Mesendoderm (in vitro differentiated cells): ENCODE measurements around the gene ASF1A.

Experiments used
- DNase-seq: peaks from one replicate; pipeline ENCODE4 v3.0.0; 2013
- H2AK5ac ChIP-seq: 2 replicates; pipeline ENCODE4 v1.6.1; 2013; ENCODE audit warnings: low read length, inconsistent platforms
- H2BK120ac ChIP-seq: 2 replicates; pipeline ENCODE4 v1.6.1; 2013; ENCODE audit warnings: low read depth, mild to moderate bottlenecking, low read length, moderate library complexity, mixed read lengths
- H2BK15ac ChIP-seq: replicated peaks from 2 replicates; pipeline ENCODE4 v1.6.1; 2013; ENCODE audit warnings: low read depth, mild to moderate bottlenecking, moderate library complexity
- H2BK5ac ChIP-seq: 2 replicates; pipeline ENCODE4 v1.6.1; 2013; ENCODE audit warnings: low read length, inconsistent platforms
- H3K18ac ChIP-seq: 2 replicates; pipeline ENCODE4 v1.6.1; 2013; ENCODE audit warnings: mild to moderate bottlenecking, low read length, mixed read lengths
- H3K23ac ChIP-seq: one replicate; pipeline ENCODE4 v1.6.1; 2013; ENCODE audit warnings: low read length
- H3K27ac ChIP-seq: 2 replicates; pipeline ENCODE4 v1.5.1; 2013; ENCODE audit warnings: low read depth, mild to moderate bottlenecking, inconsistent platforms, low read length, moderate library complexity
- H3K27me3 ChIP-seq: 2 replicates; pipeline ENCODE4 v1.6.1; 2013; ENCODE audit warnings: low read length, control low read depth, mild to moderate bottlenecking, inconsistent platforms; ENCODE audit not compliant: insufficient read depth, poor library complexity
- H3K36me3 ChIP-seq: 2 replicates; pipeline ENCODE4 v1.6.1; 2013; ENCODE audit warnings: low read length, inconsistent platforms; ENCODE audit not compliant: control insufficient read depth, insufficient read depth
- H3K4ac ChIP-seq: one replicate; pipeline ENCODE4 v1.6.1; 2013; ENCODE audit warnings: low read depth, mild to moderate bottlenecking, low read length, moderate library complexity
- H3K4me1 ChIP-seq: 2 replicates; pipeline ENCODE4 v1.6.1; 2013; ENCODE audit warnings: low read depth, low read length, inconsistent platforms; ENCODE audit not compliant: control insufficient read depth
- H3K4me2 ChIP-seq: 2 replicates; pipeline ENCODE4 v1.6.1; 2013; ENCODE audit warnings: low read length
- H3K4me3 ChIP-seq: 2 replicates; pipeline ENCODE4 v1.5.1; 2013; ENCODE audit warnings: mild to moderate bottlenecking, low read length
- H3K56ac ChIP-seq: one replicate; pipeline ENCODE4 v1.6.1; 2013; ENCODE audit warnings: low read length
- H3K79me1 ChIP-seq: 2 replicates; pipeline ENCODE4 v1.6.1; 2013; ENCODE audit warnings: low read length, inconsistent platforms
- H3K79me2 ChIP-seq: 2 replicates; pipeline ENCODE4 v1.6.1; 2013; ENCODE audit warnings: mild to moderate bottlenecking, low read length; ENCODE audit not compliant: control insufficient read depth, insufficient read depth
- H3K9ac ChIP-seq: 2 replicates; pipeline ENCODE4 v1.6.1; 2013; ENCODE audit warnings: low read length, inconsistent platforms
- H4K5ac ChIP-seq: one replicate; pipeline ENCODE4 v1.6.1; 2013; ENCODE audit warnings: low read length
- H4K8ac ChIP-seq: one replicate; pipeline ENCODE4 v1.6.1; 2013; ENCODE audit warnings: low read depth, mild to moderate bottlenecking, control low read depth, low read length, moderate library complexity
- WGBS: extraction: QIAGEN DNeasy Blood & Tissue Kit; methylation state at CpG from one replicate; pipeline ENCODE4 v1.1.7; 2013; ENCODE audit warnings: low lambda C conversion rate, missing lambda C conversion rate; ENCODE audit not compliant: insufficient coverage; ENCODE audit errors: extremely low coverage; 5-methylcytosine and 5-hydroxymethylcytosine counted together

The ASF1A gene

DNA sequence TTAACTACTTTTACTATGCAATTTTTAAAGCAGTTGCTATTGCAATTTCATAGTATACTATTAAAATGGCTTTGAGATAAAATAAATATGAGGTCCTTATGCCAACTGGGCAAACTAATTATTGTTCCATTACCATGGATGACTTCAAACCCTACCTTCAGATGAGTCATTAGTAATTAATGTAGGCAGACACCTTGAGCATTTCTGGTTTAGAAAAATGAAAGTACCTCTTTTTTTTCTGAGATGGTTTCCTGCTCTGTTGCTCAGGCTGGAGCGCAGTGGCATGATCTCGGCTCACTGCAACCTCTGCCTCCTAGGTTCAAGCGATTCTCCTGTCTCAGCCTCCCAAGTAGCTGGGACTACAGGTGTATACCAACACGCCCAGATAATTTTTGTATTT is 11.9 kb downstream of the ASF1A start:
- Histone ChIP-seq H3K27me3 (no peaks in the 10 kb centered on the region), H3K4ac (no peak overlapping the region), H3K36me3 (no peaks in the 10 kb centered on the region), H3K79me1 (peaks cover 6% of the 10 kb centered on the region), H4K5ac (no peak overlapping the region), H4K8ac (no peak overlapping the region), H3K56ac (no peak overlapping the region), H3K23ac (no peak overlapping the region), H3K9ac (no peak overlapping the region), H3K4me1 (peaks cover 2% of the 10 kb centered on the region), H2BK120ac (no peak overlapping the region), H3K4me3 (no peak overlapping the region), H3K79me2 (peaks cover 10% of the 10 kb centered on the region), H3K18ac (no peak overlapping the region), H2AK5ac (no peak overlapping the region), H3K4me2 (no peak overlapping the region), H2BK15ac (no peak overlapping the region), H2BK5ac (no peak overlapping the region), H3K27ac (no peak overlapping the region)
- no CpG with 5 or more reads among the region's 4 CpGs for WGBS
- DNase-seq = no peak

- H2BK15ac ChIP-seq = no peak overlapping the region
- H3K4ac ChIP-seq = no peak overlapping the region
- no CpG with 5 or more reads among the region's 1 CpG for WGBS
- H3K4me1 ChIP-seq = peaks cover 2% of the 10 kb centered on the region
- peaks cover 2% of the 10 kb centered on the region for H3K79me1 ChIP-seq
- H4K5ac ChIP-seq = no peak overlapping the region
- no peak overlapping the region for H3K27ac ChIP-seq
- no peaks in the 10 kb centered on the region for H3K27me3 ChIP-seq
- H2AK5ac ChIP-seq = no peak overlapping the region
- no peak for DNase-seq
- no peak overlapping the region for H3K18ac ChIP-seq
- H3K79me2 ChIP-seq = peaks cover 4% of the 10 kb centered on the region
- no peak overlapping the region for H2BK5ac ChIP-seq
- no peaks in the 10 kb centered on the region for H3K36me3 ChIP-seq
- H4K8ac ChIP-seq = no peak overlapping the region
- no peak overlapping the region for H3K4me2 ChIP-seq
- H3K4me3 ChIP-seq = no peak overlapping the region
- H3K23ac ChIP-seq = no peak overlapping the region
- no peak overlapping the region for H2BK120ac ChIP-seq
- no peak overlapping the region for H3K9ac ChIP-seq
- no peak overlapping the region for H3K56ac ChIP-seq
These were observed 14.5 kb downstream of the ASF1A start for GRCh38 chr6:118908441-118908840.

DNA sequence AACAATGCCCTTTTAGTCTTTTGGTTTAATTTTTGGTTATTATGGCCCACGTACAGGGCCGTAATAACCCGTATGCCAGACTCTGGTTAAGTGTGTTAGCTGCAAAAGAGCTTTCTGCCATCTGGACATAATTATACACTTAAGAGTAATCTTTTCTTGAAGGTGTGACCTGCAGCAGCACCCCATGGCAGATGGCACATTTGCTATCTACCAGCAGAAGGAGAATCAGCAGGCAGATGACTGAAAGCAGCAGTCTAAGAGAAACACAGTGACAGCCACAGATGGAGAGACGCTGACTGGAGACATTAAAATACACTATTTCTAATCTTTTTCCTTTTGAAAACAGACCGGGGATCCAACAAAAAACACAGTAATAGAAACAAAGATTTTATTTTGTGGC is 18.7 kb downstream of the ASF1A start:
- Histone ChIP-seq H3K18ac (no peak overlapping the region), H2AK5ac (no peak overlapping the region), H3K36me3 (peaks cover 5% of the 10 kb centered on the region), H3K23ac (no peak overlapping the region), H3K79me2 (no peaks in the 10 kb centered on the region), H3K27me3 (no peaks in the 10 kb centered on the region), H3K27ac (no peak overlapping the region), H3K4me3 (no peak overlapping the region), H3K79me1 (no peaks in the 10 kb centered on the region), H3K4me2 (no peak overlapping the region), H2BK120ac (no peak overlapping the region), H3K4me1 (no peaks in the 10 kb centered on the region), H3K4ac (no peak overlapping the region), H2BK15ac (no peak overlapping the region), H4K5ac (no peak overlapping the region), H3K56ac (no peak overlapping the region), H4K8ac (no peak overlapping the region), H3K9ac (no peak overlapping the region), H2BK5ac (no peak overlapping the region)
- WGBS = no CpG with 5 or more reads among the region's 5 CpGs
- DNase-seq = no peak

GRCh38 chr6:118913161-118913560 is 19.2 kb downstream of the ASF1A start:
- Histone ChIP-seq H3K18ac (no peak overlapping the region), H3K4me1 (no peaks in the 10 kb centered on the region), H4K8ac (no peak overlapping the region), H3K27ac (no peak overlapping the region), H3K4me2 (no peak overlapping the region), H2BK120ac (no peak overlapping the region), H3K4me3 (no peak overlapping the region), H3K9ac (no peak overlapping the region), H2BK15ac (no peak overlapping the region), H3K4ac (no peak overlapping the region), H2AK5ac (no peak overlapping the region), H2BK5ac (no peak overlapping the region), H3K79me2 (no peaks in the 10 kb centered on the region), H4K5ac (no peak overlapping the region), H3K79me1 (no peaks in the 10 kb centered on the region), H3K36me3 (peaks cover 5% of the 10 kb centered on the region), H3K56ac (no peak overlapping the region), H3K27me3 (no peaks in the 10 kb centered on the region), H3K23ac (no peak overlapping the region)
- no peak for DNase-seq
- no CpG with 5 or more reads among the region's 2 CpGs for WGBS

- no peak overlapping the region for H2BK15ac ChIP-seq
- H3K56ac ChIP-seq = no peak overlapping the region
- no peak for DNase-seq
- no peak overlapping the region for H4K5ac ChIP-seq
- H3K27me3 ChIP-seq = no peaks in the 10 kb centered on the region
- H2BK120ac ChIP-seq = no peak overlapping the region
- no peak overlapping the region for H3K4me2 ChIP-seq
- H3K18ac ChIP-seq = no peak overlapping the region
- no peaks in the 10 kb centered on the region for H3K79me2 ChIP-seq
- no peak overlapping the region for H3K23ac ChIP-seq
- no peak overlapping the region for H3K4ac ChIP-seq
- no peak overlapping the region for H3K27ac ChIP-seq
- no peaks in the 10 kb centered on the region for H3K4me1 ChIP-seq
- H2AK5ac ChIP-seq = no peak overlapping the region
- H3K4me3 ChIP-seq = no peak overlapping the region
- no peak overlapping the region for H3K9ac ChIP-seq
- H4K8ac ChIP-seq = no peak overlapping the region
- H2BK5ac ChIP-seq = no peak overlapping the region
- peaks cover 5% of the 10 kb centered on the region for H3K36me3 ChIP-seq
- H3K79me1 ChIP-seq = no peaks in the 10 kb centered on the region
These were observed 20.6 kb downstream of the ASF1A start for GRCh38 chr6:118914598-118914997.

- H4K5ac ChIP-seq = no peak overlapping the region
- no peak overlapping the region for H3K4me3 ChIP-seq
- H3K27ac ChIP-seq = no peak overlapping the region
- no peak overlapping the region for H4K8ac ChIP-seq
- no peaks in the 10 kb centered on the region for H3K79me2 ChIP-seq
- H3K4me1 ChIP-seq = no peaks in the 10 kb centered on the region
- H2AK5ac ChIP-seq = no peak overlapping the region
- no peak for DNase-seq
- no peak overlapping the region for H3K4me2 ChIP-seq
- no CpG with 5 or more reads among the region's 5 CpGs for WGBS
- H3K36me3 ChIP-seq = peaks cover 6% of the 10 kb centered on the region
- no peaks in the 10 kb centered on the region for H3K27me3 ChIP-seq
- no peak overlapping the region for H3K4ac ChIP-seq
- no peak overlapping the region for H3K18ac ChIP-seq
- no peaks in the 10 kb centered on the region for H3K79me1 ChIP-seq
- no peak overlapping the region for H3K56ac ChIP-seq
- H2BK5ac ChIP-seq = no peak overlapping the region
- H3K23ac ChIP-seq = no peak overlapping the region
- no peak overlapping the region for H2BK120ac ChIP-seq
- H2BK15ac ChIP-seq = no peak overlapping the region
- no peak overlapping the region for H3K9ac ChIP-seq
These were observed 23.8 kb downstream of the ASF1A start for GRCh38 chr6:118917546-118918328.
